Measurements from ENCODE around the gene SHB. TPM values are rescaled to one million over a fixed set of nuclear protein-coding genes. Genes with fewer than 3 reads are reported as not detected.

The SHB gene
- total RNA-seq, 2 donors from 2014 or later = 28.1 to 38.1 TPM

DNA sequence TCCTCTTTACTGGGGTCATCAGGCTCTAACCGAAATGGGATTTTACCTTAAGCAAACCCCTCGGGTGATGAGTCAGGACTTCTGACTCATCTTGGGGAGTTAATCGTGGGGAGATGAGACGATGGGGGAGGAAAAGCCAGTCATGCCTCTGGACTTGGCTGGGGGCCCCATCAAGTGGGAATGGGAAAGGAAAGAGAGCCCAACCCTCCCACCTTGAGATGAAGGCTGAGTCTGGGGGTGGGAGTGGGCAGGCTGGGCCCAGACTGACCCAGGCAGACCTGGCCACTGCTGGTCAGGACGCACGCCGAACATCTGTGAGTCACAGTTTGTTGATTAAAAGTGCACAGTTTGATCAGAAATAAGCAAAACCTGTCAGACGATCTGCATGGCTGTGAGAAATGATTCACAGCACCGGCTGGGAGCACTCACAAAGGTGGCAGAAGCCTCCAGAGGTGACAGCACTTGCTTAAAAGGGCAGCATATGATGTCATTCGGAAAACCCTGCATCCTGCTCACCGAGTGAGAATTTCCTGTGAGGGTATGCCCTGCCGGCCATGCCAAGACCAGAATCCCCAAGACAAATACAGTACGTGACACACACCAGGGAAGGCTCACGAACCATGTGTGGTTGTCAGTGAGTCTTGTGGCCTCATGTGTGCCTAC is 115.1 kb downstream of the SHB start:
- no peak overlapping the region for H3K27ac Mint-ChIP-seq
- WGBS, 2 experiments (ENCODE audit: insufficient coverage in 1 of 2, insufficient read length in 1 of 2) = 92 to 95% methylated on average over 11 to 14 of the region's 14 CpGs
- no peaks in the 10 kb centered on the region for H3K4me1 Mint-ChIP-seq
- Histone ChIP-seq H3K36me3 (ENCODE audit: control insufficient read depth, insufficient read depth, low read length) (peaks cover 79% of the 10 kb centered on the region), H3K4me1 (ENCODE audit: control insufficient read depth, insufficient read depth, low read length) (peaks cover 3% of the 10 kb centered on the region), H3K9me3 (ENCODE audit: control insufficient read depth, low read length) (no peaks in the 10 kb centered on the region), H3K9ac (ENCODE audit: extremely low read depth, low read length, poor library complexity, severe bottlenecking) (no peak overlapping the region), H3K4me3 (ENCODE audit: low read length) (no peak overlapping the region), H3K27me3 (ENCODE audit: control insufficient read depth, insufficient read depth, low read length, poor library complexity, severe bottlenecking) (no peaks in the 10 kb centered on the region), H3K27ac (ENCODE audit: low read depth, low read length) (no peak overlapping the region)
- H3K9me3 Mint-ChIP-seq = no peaks in the 10 kb centered on the region
- peaks cover 73% of the 10 kb centered on the region for H3K36me3 Mint-ChIP-seq (ENCODE audit: low read depth)
- H3K27me3 Mint-ChIP-seq (ENCODE audit: insufficient read depth) = no peaks in the 10 kb centered on the region
- H3K4me3 Mint-ChIP-seq = no peak overlapping the region
- TF ChIP-seq, protein P1, sequence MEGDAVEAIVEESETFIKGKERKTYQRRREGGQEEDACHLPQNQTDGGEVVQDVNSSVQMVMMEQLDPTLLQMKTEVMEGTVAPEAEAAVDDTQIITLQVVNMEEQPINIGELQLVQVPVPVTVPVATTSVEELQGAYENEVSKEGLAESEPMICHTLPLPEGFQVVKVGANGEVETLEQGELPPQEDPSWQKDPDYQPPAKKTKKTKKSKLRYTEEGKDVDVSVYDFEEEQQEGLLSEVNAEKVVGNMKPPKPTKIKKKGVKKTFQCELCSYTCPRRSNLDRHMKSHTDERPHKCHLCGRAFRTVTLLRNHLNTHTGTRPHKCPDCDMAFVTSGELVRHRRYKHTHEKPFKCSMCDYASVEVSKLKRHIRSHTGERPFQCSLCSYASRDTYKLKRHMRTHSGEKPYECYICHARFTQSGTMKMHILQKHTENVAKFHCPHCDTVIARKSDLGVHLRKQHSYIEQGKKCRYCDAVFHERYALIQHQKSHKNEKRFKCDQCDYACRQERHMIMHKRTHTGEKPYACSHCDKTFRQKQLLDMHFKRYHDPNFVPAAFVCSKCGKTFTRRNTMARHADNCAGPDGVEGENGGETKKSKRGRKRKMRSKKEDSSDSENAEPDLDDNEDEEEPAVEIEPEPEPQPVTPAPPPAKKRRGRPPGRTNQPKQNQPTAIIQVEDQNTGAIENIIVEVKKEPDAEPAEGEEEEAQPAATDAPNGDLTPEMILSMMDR (conservative IDR thresholded peaks at IDR 0.05) = no peak
- DNase-seq = no peak

DNA sequence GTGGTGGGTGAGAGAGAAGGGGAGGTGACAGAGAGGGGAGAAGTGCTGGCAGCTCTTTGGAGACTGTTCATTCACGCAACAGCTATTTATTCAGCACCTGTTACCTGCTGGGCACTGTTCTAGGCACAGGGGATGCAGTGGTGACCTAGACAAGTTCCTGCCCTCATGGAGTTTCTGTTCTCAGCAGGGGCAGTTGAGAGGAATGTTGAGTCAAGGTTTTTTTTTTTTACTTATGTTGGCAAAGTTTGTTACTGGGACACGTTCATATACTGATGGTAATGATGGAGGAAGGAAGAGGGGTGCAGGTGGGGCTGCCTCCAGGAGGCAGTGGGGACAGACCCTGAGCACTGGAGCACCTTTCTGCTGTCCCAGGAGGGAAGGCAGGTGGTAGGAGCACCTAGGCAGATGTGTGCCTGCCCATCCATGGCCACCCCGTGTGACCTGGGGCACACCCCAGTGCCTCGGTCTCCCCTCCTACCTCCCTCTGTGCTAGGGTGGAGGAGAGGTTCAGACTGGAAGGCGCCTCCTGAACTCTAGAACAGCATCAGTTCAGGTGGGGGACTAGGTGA is 115.7 kb downstream of the SHB start:
- no peak for DNase-seq
- no peaks in the 10 kb centered on the region for H3K4me1 Mint-ChIP-seq
- no peak overlapping the region for H3K9ac ChIP-seq (ENCODE audit: extremely low read depth, low read length, poor library complexity, severe bottlenecking)
- no peaks in the 10 kb centered on the region for H3K27me3 Mint-ChIP-seq (ENCODE audit: insufficient read depth)
- no peak overlapping the region for H3K27ac ChIP-seq (ENCODE audit: low read depth, low read length)
- peaks cover 3% of the 10 kb centered on the region for H3K4me1 ChIP-seq (ENCODE audit: control insufficient read depth, insufficient read depth, low read length)
- H3K36me3 ChIP-seq (ENCODE audit: control insufficient read depth, insufficient read depth, low read length) = peaks cover 82% of the 10 kb centered on the region
- H3K27ac Mint-ChIP-seq = no peak overlapping the region
- 95 to 100% methylated on average over 1 to 5 of the region's 5 CpGs for WGBS, 2 experiments (ENCODE audit: insufficient coverage in 1 of 2, insufficient read length in 1 of 2)
- no peaks in the 10 kb centered on the region for H3K9me3 ChIP-seq (ENCODE audit: control insufficient read depth, low read length)
- H3K4me3 Mint-ChIP-seq = no peak overlapping the region
- peaks cover 78% of the 10 kb centered on the region for H3K36me3 Mint-ChIP-seq (ENCODE audit: low read depth)
- H3K9me3 Mint-ChIP-seq = no peaks in the 10 kb centered on the region
- H3K27me3 ChIP-seq (ENCODE audit: control insufficient read depth, insufficient read depth, low read length, poor library complexity, severe bottlenecking) = no peaks in the 10 kb centered on the region
- TF ChIP-seq, protein P1 (conservative IDR thresholded peaks at IDR 0.05) = no peak
- H3K4me3 ChIP-seq (ENCODE audit: low read length) = no peak overlapping the region

DNA sequence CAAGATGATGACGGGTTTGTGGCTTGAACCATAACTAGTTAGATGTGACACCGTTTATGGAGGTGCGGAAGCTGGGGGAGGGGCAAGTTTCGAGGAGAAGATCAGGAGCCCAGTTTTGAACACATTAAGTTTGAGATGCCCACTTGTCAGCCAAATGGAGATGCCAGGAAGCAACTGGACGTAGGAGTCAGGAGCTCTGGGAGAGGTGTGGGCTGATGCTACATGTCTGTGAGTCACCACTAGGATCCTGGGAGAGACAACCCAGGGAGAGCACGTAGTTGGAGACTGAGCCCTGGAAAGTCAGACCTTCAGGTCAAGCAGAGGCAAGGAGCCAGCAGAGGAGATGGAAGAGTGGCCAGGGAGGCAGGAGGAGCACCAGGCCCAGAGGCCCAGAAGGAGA is 116.3 kb downstream of the SHB start:
- H3K9me3 ChIP-seq (ENCODE audit: control insufficient read depth, low read length) = no peaks in the 10 kb centered on the region
- H3K27ac ChIP-seq (ENCODE audit: low read depth, low read length) = no peak overlapping the region
- no peak overlapping the region for H3K9ac ChIP-seq (ENCODE audit: extremely low read depth, low read length, poor library complexity, severe bottlenecking)
- no peak overlapping the region for H3K4me3 ChIP-seq (ENCODE audit: low read length)
- H3K36me3 ChIP-seq (ENCODE audit: control insufficient read depth, insufficient read depth, low read length) = peaks cover 82% of the 10 kb centered on the region
- Mint-ChIP-seq H3K4me3 (no peak overlapping the region), H3K4me1 (no peaks in the 10 kb centered on the region), H3K27me3 (ENCODE audit: insufficient read depth) (no peaks in the 10 kb centered on the region), H3K36me3 (ENCODE audit: low read depth) (peaks cover 79% of the 10 kb centered on the region), H3K9me3 (no peaks in the 10 kb centered on the region), H3K27ac (peak overlapping the region; percentile 6)
- 96 to 98% methylated on average over 5 to 6 of the region's 6 CpGs for WGBS, 2 experiments (ENCODE audit: insufficient coverage in 1 of 2, insufficient read length in 1 of 2)
- no peaks in the 10 kb centered on the region for H3K27me3 ChIP-seq (ENCODE audit: control insufficient read depth, insufficient read depth, low read length, poor library complexity, severe bottlenecking)
- TF ChIP-seq, protein P1 (conservative IDR thresholded peaks at IDR 0.05) = no peak
- DNase-seq = no peak
- H3K4me1 ChIP-seq (ENCODE audit: control insufficient read depth, insufficient read depth, low read length) = peaks cover 3% of the 10 kb centered on the region

Data from endodermal cell (in vitro differentiated cells).